ENCODE measurements around the gene LRRTM4. TPM values are rescaled to one million over a fixed set of nuclear protein-coding genes. Genes with fewer than 3 reads are reported as not detected.

Gene LRRTM4
- polyA plus RNA-seq, 1 of the 3 experiments (the other 2 are of a cell fraction): 0.10 TPM

DNA sequence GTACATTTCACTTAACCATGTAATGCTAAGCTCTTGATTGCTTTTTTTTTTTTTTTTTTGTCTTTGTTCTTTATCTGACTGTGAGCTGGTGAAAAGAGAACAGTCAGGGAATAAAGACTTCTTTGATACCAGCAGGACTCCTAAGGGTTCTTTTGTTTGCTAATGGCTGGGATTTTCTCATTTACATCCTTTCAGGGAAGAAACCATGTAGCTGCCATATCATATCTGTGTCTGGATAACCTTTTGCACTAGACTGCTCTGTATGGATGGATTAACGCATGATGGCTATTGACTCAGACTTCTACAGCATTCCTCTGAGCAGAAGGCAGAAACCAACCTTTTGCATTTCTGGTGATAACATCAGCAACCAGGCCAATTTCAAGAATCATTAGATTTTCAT, 504.0 kb downstream of the LRRTM4 start:
- Histone ChIP-seq H3K27ac (ENCODE audit: low read depth in 2 of 2, low read length in 1 of 2) (no peak overlapping the region), H3K4me3 (ENCODE audit: low read depth in 2 of 2, low read length in 1 of 2) (no peak overlapping the region), H3K9ac (no peak overlapping the region), H4K20me1 (ENCODE audit: insufficient read depth) (no peaks in the 10 kb centered on the region), H2AFZ (ENCODE audit: low read depth) (no peak overlapping the region), H3K9me3 (no peaks in the 10 kb centered on the region), H3K79me2 (ENCODE audit: insufficient read depth) (no peaks in the 10 kb centered on the region), H3F3A (replicated peaks; ENCODE audit: insufficient read depth) (no peaks in the 10 kb centered on the region), H3K4me1 (ENCODE audit: control insufficient read depth in 1 of 2, insufficient read depth in 2 of 2, low read depth in 1 of 2, low read length in 1 of 2) (no peaks in the 10 kb centered on the region; a peak in 1 of 4 replicates), H3K9me2 (no peaks in the 10 kb centered on the region), H3K27me3 (ENCODE audit: insufficient read depth) (no peaks in the 10 kb centered on the region), H3K36me3 (replicated peaks in 1 of 2; ENCODE audit: control insufficient read depth in 1 of 2, insufficient read depth in 2 of 2, low read length in 1 of 2) (no peaks in the 10 kb centered on the region), H3K4me2 (no peak overlapping the region)
- CTCF ChIA-PET: interaction anchor here (1.4 kb wide), 1 partner anchor 10 kb away, joined by 3 read pairs; no protein-coding TSS in a partner anchor
- WGBS (ENCODE audit: low lambda C conversion rate): 37% methylated on average over 1 of the region's 1 CpG
- TF ChIP-seq USF1 (IDR thresholded peaks at IDR 0.05; ENCODE audit: borderline replicate concordance, low read depth): no peak
- no peak for TF ChIP-seq NRF1 (IDR thresholded peaks at IDR 0.05; ENCODE audit: low read depth, low read length)
- no peak for TF ChIP-seq ELF1 (IDR thresholded peaks at IDR 0.05)
- TF ChIP-seq CHD2 (IDR thresholded peaks at IDR 0.05; ENCODE audit: low read length, partially characterized antibody): no peak
- no peak for TF ChIP-seq PBX3 (IDR thresholded peaks at IDR 0.05)
- TF ChIP-seq MAX (IDR thresholded peaks at IDR 0.05; ENCODE audit: low read depth): no peak
- TF ChIP-seq, protein P1, sequence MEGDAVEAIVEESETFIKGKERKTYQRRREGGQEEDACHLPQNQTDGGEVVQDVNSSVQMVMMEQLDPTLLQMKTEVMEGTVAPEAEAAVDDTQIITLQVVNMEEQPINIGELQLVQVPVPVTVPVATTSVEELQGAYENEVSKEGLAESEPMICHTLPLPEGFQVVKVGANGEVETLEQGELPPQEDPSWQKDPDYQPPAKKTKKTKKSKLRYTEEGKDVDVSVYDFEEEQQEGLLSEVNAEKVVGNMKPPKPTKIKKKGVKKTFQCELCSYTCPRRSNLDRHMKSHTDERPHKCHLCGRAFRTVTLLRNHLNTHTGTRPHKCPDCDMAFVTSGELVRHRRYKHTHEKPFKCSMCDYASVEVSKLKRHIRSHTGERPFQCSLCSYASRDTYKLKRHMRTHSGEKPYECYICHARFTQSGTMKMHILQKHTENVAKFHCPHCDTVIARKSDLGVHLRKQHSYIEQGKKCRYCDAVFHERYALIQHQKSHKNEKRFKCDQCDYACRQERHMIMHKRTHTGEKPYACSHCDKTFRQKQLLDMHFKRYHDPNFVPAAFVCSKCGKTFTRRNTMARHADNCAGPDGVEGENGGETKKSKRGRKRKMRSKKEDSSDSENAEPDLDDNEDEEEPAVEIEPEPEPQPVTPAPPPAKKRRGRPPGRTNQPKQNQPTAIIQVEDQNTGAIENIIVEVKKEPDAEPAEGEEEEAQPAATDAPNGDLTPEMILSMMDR (IDR thresholded peaks at IDR 0.05): no peak
- TF ChIP-seq FOXM1 (IDR thresholded peaks at IDR 0.05; ENCODE audit: low read depth): no peak
- no peak for TF ChIP-seq EP300 (IDR thresholded peaks at IDR 0.05; ENCODE audit: borderline replicate concordance in 1 of 2, low read depth in 1 of 2, low read length in 1 of 2)
- no peak for TF ChIP-seq GABPA (IDR thresholded peaks at IDR 0.05; ENCODE audit: low read depth)
- TF ChIP-seq FOXJ3 (CRISPR knock-in tag; IDR thresholded peaks at IDR 0.05): no peak
- no peak for TF ChIP-seq NFIC (IDR thresholded peaks at IDR 0.05; ENCODE audit: borderline replicate concordance)
- TF ChIP-seq RAD21 (IDR thresholded peaks at IDR 0.05; ENCODE audit: low read length): no peak
- TF ChIP-seq MXI1 (IDR thresholded peaks at IDR 0.05; ENCODE audit: low read depth, low read length): no peak
- no peak for TF ChIP-seq RXRA (IDR thresholded peaks at IDR 0.05; ENCODE audit: borderline replicate concordance, low read depth)
- no peak for TF ChIP-seq TAF1 (IDR thresholded peaks at IDR 0.05; ENCODE audit: borderline replicate concordance, low read depth, low read length)
- TF ChIP-seq FOSL2 (IDR thresholded peaks at IDR 0.05; ENCODE audit: borderline replicate concordance, low read depth): no peak
- POLR2A ChIA-PET: no interaction called here
- DNase-seq: no peak

All from SK-N-SH (cell line).